ENCODE results near the gene EML1. TPM values are rescaled to one million over a fixed set of nuclear protein-coding genes. Genes with fewer than 3 reads are reported as not detected.
"Not testable (repeated sequence)": the region's sequence is repeated elsewhere in the genome, so short reads cannot be mapped to it uniquely, and the experiment has no call there.

The EML1 gene
- polyA plus RNA-seq, 3 donors: 5.2 to 19.6 (median 14.1) TPM

- WGBS, 3 donors: 70 to 86% (median 73%) methylated on average over 14 of the region's 14 CpGs
- no peak overlapping the region for H3K27ac ChIP-seq (ENCODE audit: low read depth, low read length)
Observed at GRCh38 chr14:99937475-99938244, 144.4 kb downstream of the EML1 start.

- no peak overlapping the region for H3K27ac ChIP-seq (ENCODE audit: low read depth, low read length)
- WGBS, 3 donors: 86 to 92% (median 91%) methylated on average over 8 of the region's 8 CpGs
Observed at GRCh38 chr14:99938376-99938775, 145.2 kb downstream of the EML1 start.

- WGBS, 3 donors: 95 to 96% (median 96%) methylated on average over 15 of the region's 15 CpGs
- no peak overlapping the region for H3K27ac ChIP-seq (ENCODE audit: low read depth, low read length)
Observed at GRCh38 chr14:99938896-99939295, 145.7 kb downstream of the EML1 start.

- H3K27ac ChIP-seq (ENCODE audit: low read depth, low read length): no peak overlapping the region
- WGBS, 3 donors: 89 to 95% (median 92%) methylated on average over 17 of the region's 17 CpGs
Observed at GRCh38 chr14:99939421-99939820, 146.2 kb downstream of the EML1 start.

GRCh38 chr14:99940064-99940463, 146.9 kb downstream of the EML1 start:
- H3K27ac ChIP-seq (ENCODE audit: low read depth, low read length): no peak overlapping the region
- 94 to 95% (median 95%) methylated on average over 15 of the region's 15 CpGs for WGBS, 3 donors

GRCh38 chr14:99941211-99941610, 148.0 kb downstream of the EML1 start:
- WGBS, 3 donors: 52 to 82% (median 74%) methylated on average over 1 of the region's 1 CpG
- no peak overlapping the region for H3K27ac ChIP-seq (ENCODE audit: low read depth, low read length)

GRCh38 chr14:99943620-99944019, 150.4 kb downstream of the EML1 start:
- H3K27ac ChIP-seq (ENCODE audit: low read depth, low read length): no peak overlapping the region
- 87 to 92% (median 87%) methylated on average over 9 of the region's 9 CpGs for WGBS, 3 donors

GRCh38 chr14:99944241-99944651, 151.0 kb downstream of the EML1 start:
- no peak overlapping the region for H3K27ac ChIP-seq (ENCODE audit: low read depth, low read length)
- WGBS, 3 donors: 67% methylated on average over 13 of the region's 13 CpGs

- WGBS, 3 donors: 60 to 73% (median 63%) methylated on average over 17 of the region's 17 CpGs
- H3K27ac ChIP-seq (ENCODE audit: low read depth, low read length): no peak overlapping the region
Observed at GRCh38 chr14:99945732-99946651, 152.8 kb downstream of the EML1 start.

- 27 to 34% (median 33%) methylated on average over 33 of the region's 33 CpGs for WGBS, 3 donors
- no peak overlapping the region for H3K27ac ChIP-seq (ENCODE audit: low read depth, low read length)
Observed at GRCh38 chr14:99946652-99947489, 153.7 kb downstream of the EML1 start.

- WGBS, 3 donors: 35 to 66% (median 45%) methylated on average over 6 of the region's 6 CpGs
Observed at GRCh38 chr14:99947695-99948094, 154.5 kb downstream of the EML1 start.

GRCh38 chr14:99949011-99949732, 156.0 kb downstream of the EML1 start:
- H3K27ac ChIP-seq (ENCODE audit: low read depth, low read length): not testable (repeated sequence)
- 35 to 44% (median 44%) methylated on average over 11 to 14 of the region's 19 CpGs for whole genome bisulfite sequencing, 3 donors

More at GRCh38 chr14:99947695-99948094, 154.5 kb downstream of the EML1 start:
- H3K27ac ChIP-seq (ENCODE audit: low read depth, low read length): no peak overlapping the region

GRCh38 chr14:99950181-99950580, 157.0 kb downstream of the EML1 start:
- WGBS, 3 donors: 65 to 77% (median 75%) methylated on average over 8 of the region's 8 CpGs
- H3K27ac ChIP-seq (ENCODE audit: low read depth, low read length): no peak overlapping the region

- H3K27ac ChIP-seq (ENCODE audit: low read depth, low read length): no peak overlapping the region
- WGBS, 3 donors: 68 to 75% (median 73%) methylated on average over 8 of the region's 8 CpGs
Observed at GRCh38 chr14:99951085-99951484, 157.9 kb downstream of the EML1 start.

GRCh38 chr14:99952039-99952438, 158.8 kb downstream of the EML1 start:
- H3K27ac ChIP-seq (ENCODE audit: low read depth, low read length): no peak overlapping the region
- 95 to 98% (median 97%) methylated on average over 4 of the region's 4 CpGs for WGBS, 3 donors

- WGBS, 3 donors: 30 to 38% (median 38%) methylated on average over 2 of the region's 2 CpGs
- no peak overlapping the region for H3K27ac ChIP-seq (ENCODE audit: low read depth, low read length)
Observed at GRCh38 chr14:99952453-99952852, 159.2 kb downstream of the EML1 start.

- H3K27ac ChIP-seq (ENCODE audit: low read depth, low read length): no peak overlapping the region
- WGBS, 3 donors: 86 to 91% (median 89%) methylated on average over 7 of the region's 7 CpGs
Observed at GRCh38 chr14:99955826-99956455, 162.7 kb downstream of the EML1 start.

Measured in adipose tissue (tissue), 3 donors.